ENCODE measurements around the gene FRMPD1. TPM values are rescaled to one million over a fixed set of nuclear protein-coding genes. Genes with fewer than 3 reads are reported as not detected.
A peak's percentile ranks its signal among the peaks of the same experiment; 100 is the strongest.
"Not testable (repeated sequence)": the region's sequence is repeated elsewhere in the genome, so short reads cannot be mapped to it uniquely, and the experiment has no call there.

The FRMPD1 gene
- polyA plus RNA-seq (0.35 and 0.38 TPM in 2 replicates), polyA minus RNA-seq (0.69 and 0.97 TPM in 2 replicates)

DNA sequence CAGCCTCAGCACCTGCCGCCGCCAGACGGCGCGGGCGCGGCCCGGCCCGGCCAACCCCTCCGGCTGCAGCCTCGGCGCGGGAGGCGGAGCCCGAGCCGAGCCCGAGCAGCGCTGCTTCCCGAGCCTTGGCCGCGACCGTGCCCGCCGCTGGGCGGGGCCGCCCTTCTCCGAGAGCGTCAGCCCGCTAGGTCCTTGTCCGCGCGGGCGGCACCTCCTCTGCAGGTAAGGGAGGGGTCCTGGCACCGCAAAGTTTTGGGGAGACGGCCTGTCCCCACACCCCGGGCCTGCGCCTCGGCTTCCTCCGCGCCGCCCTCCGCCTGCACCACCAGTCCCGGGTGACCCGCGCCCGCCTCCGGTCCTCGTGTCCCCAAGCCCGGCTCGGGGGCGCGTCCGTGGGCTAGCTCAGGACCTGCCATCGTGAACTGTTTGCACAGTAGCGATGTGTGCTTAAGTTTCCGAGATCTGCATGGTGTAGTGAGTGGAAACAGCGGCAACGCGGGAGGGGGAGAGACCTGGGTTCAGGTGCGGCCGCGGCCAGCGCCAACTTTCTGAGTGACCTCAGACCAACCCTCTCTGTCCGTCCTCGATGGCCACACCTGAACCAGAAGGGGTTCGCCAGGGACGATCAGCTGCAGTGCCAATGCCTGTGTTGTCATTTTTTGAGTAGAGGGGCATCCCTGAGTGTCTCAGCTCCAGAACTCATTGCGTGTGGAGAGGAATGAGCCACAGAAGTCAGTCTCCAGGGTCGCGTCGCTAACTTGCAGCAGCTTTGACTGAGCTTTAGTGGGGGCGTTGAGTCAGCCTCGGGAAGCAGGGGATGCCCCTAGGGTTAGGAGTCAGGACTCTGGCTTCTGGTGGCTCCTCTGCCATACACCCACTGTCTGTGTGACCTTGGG lies at the start of gene FRMPD1:
Gene FRMPD1, plus strand, starts transcription at position 82 of the 896 bp plus-strand sequence. CDS start 41,688 bp downstream, outside the sequence.
- H3K9ac ChIP-seq (ENCODE audit: low read length), result peak within 1 kb of the TSS; percentile 55
- H3K9me3 ChIP-seq (ENCODE audit: low read length), result no peaks in the 10 kb centered on the region

GRCh38 chr9:37602061-37602460 lies 48.7 kb upstream of the FRMPD1 start:
- H3K9me3 ChIP-seq (ENCODE audit: low read length); H3K9me2 ChIP-seq (ENCODE audit: insufficient read depth, low read length); H4K20me1 ChIP-seq (ENCODE audit: insufficient read depth); H3K9ac ChIP-seq (ENCODE audit: low read length); H3K4me2 ChIP-seq (ENCODE audit: low read length); H3K27me3 ChIP-seq (ENCODE audit: insufficient read depth, low read depth, low read length); H3K79me2 ChIP-seq (replicated peaks; ENCODE audit: insufficient read depth, low read length); H3K27ac ChIP-seq (ENCODE audit: low read length); H3K36me3 ChIP-seq (ENCODE audit: insufficient read depth, low read length); H3K4me3 ChIP-seq (ENCODE audit: low read length); H2AFZ ChIP-seq (ENCODE audit: low read depth, low read length); H3F3A ChIP-seq (ENCODE audit: insufficient read depth, low read length, poor library complexity, severe bottlenecking): not testable (repeated sequence)

More for the DNA sequence above, at the start of gene FRMPD1:
- no peaks in the 10 kb centered on the region for H4K20me1 ChIP-seq (ENCODE audit: insufficient read depth)
- no peaks in the 10 kb centered on the region for H3K9me2 ChIP-seq (ENCODE audit: insufficient read depth, low read length)
- no peaks in the 10 kb centered on the region for H3K79me2 ChIP-seq (replicated peaks; ENCODE audit: insufficient read depth, low read length)
- H3F3A ChIP-seq (ENCODE audit: insufficient read depth, low read length, poor library complexity, severe bottlenecking), result no peaks in the 10 kb centered on the region
- TF ChIP-seq TAF1 (IDR thresholded peaks at IDR 0.05; ENCODE audit: low read depth) (no peak), CTCF (IDR thresholded peaks at IDR 0.05; ENCODE audit: poor library complexity, severe bottlenecking) (peak; percentile 22), EP300 (conservative IDR thresholded peaks at IDR 0.05; ENCODE audit: poor library complexity, severe bottlenecking) (no peak), SMC3 (conservative IDR thresholded peaks at IDR 0.05; ENCODE audit: poor library complexity) (no peak), POLR2AphosphoS5 (IDR thresholded peaks at IDR 0.05) (no peak), RAD21 (conservative IDR thresholded peaks at IDR 0.05) (no peak), EZH2 (IDR thresholded peaks at IDR 0.05; ENCODE audit: borderline replicate concordance, insufficient read depth, low read length, poor library complexity, severe bottlenecking) (no peak), MXI1 (conservative IDR thresholded peaks at IDR 0.05; ENCODE audit: poor library complexity, severe bottlenecking) (peak; percentile 46)
- TF ChIP-seq, protein P1, sequence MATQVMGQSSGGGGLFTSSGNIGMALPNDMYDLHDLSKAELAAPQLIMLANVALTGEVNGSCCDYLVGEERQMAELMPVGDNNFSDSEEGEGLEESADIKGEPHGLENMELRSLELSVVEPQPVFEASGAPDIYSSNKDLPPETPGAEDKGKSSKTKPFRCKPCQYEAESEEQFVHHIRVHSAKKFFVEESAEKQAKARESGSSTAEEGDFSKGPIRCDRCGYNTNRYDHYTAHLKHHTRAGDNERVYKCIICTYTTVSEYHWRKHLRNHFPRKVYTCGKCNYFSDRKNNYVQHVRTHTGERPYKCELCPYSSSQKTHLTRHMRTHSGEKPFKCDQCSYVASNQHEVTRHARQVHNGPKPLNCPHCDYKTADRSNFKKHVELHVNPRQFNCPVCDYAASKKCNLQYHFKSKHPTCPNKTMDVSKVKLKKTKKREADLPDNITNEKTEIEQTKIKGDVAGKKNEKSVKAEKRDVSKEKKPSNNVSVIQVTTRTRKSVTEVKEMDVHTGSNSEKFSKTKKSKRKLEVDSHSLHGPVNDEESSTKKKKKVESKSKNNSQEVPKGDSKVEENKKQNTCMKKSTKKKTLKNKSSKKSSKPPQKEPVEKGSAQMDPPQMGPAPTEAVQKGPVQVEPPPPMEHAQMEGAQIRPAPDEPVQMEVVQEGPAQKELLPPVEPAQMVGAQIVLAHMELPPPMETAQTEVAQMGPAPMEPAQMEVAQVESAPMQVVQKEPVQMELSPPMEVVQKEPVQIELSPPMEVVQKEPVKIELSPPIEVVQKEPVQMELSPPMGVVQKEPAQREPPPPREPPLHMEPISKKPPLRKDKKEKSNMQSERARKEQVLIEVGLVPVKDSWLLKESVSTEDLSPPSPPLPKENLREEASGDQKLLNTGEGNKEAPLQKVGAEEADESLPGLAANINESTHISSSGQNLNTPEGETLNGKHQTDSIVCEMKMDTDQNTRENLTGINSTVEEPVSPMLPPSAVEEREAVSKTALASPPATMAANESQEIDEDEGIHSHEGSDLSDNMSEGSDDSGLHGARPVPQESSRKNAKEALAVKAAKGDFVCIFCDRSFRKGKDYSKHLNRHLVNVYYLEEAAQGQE (IDR thresholded peaks at IDR 0.05; ENCODE audit: borderline replicate concordance), result no peak
- peaks cover 40% of the 10 kb centered on the region for H3K27me3 ChIP-seq (ENCODE audit: insufficient read depth, low read depth, low read length)
- H3K27ac ChIP-seq (ENCODE audit: low read length), result no peak within 1 kb of the TSS
- H3K36me3 ChIP-seq (ENCODE audit: insufficient read depth, low read length), result no peaks in the 10 kb centered on the region
- H2AFZ ChIP-seq (ENCODE audit: low read depth, low read length), result peak within 1 kb of the TSS; percentile 33
- H3K4me2 ChIP-seq (ENCODE audit: low read length), result peak within 1 kb of the TSS; percentile 55
- peak within 1 kb of the TSS; percentile 90 for H3K4me3 ChIP-seq (ENCODE audit: low read length)
